GM23338 (cell line): ENCODE data around the gene COPZ2. TPM values are rescaled to one million over a fixed set of nuclear protein-coding genes. Genes with fewer than 3 reads are reported as not detected.
A peak's percentile ranks its signal among the peaks of the same experiment; 100 is the strongest.

ENCODE experiments used
- EZH2 ChIP-seq: fragments of 200-600 bp; sonication (generic); IDR thresholded peaks from one replicate; pipeline ENCODE4 v1.8.0; 2017; ENCODE audit warnings: antibody characterized with exemption, mild to moderate bottlenecking, low read depth; ENCODE audit not compliant: unreplicated experiment
- JUNB ChIP-seq: IDR thresholded peaks from one replicate; pipeline ENCODE4 v1.6.1; 2016; ENCODE audit warnings: antibody characterized with exemption; ENCODE audit not compliant: unreplicated experiment
- NANOG ChIP-seq: IDR thresholded peaks from 2 replicates; pipeline ENCODE4 v1.6.1; 2016; ENCODE audit warnings: antibody characterized with exemption, borderline replicate concordance
- POLR2AphosphoS5 ChIP-seq: IDR thresholded peaks from 2 replicates; pipeline ENCODE4 v1.6.1; 2016; ENCODE audit warnings: antibody characterized with exemption, low read depth
- STAT1 ChIP-seq: IDR thresholded peaks from one replicate; pipeline ENCODE4 v1.6.1; 2016; ENCODE audit warnings: antibody characterized with exemption; ENCODE audit not compliant: unreplicated experiment
- ZNF114 ChIP-seq: fragments of 250-450 bp; sonication (Bioruptor Pico); IDR thresholded peaks from 2 replicates; pipeline ENCODE4 v1.5.0; 2020; ENCODE audit warnings: mild to moderate bottlenecking, moderate library complexity
- polyA plus RNA-seq: library from polyadenylated mRNA; unstranded; fragments of >200 nt; fragmentation: Nextera tagmentation; extraction: Ambion mirVana; gene quantifications from 2 replicates; pipeline ENCODE4 v1.2.1, GENCODE V29; 2016
- total RNA-seq: library from RNA; depleted of rRNA; stranded (reverse); fragments of >200 nt; shearing (Covaris generic); gene quantifications from 2 replicates; pipeline ENCODE4 v1.2.3, GENCODE V29; 2014
- TF ChIP-seq, protein P1 (sequence below): fragments of 250-450 bp; sonication (Bioruptor Pico); IDR thresholded peaks from 2 replicates; pipeline ENCODE4 v1.5.0; 2020; ENCODE audit warnings: mild to moderate bottlenecking, moderate library complexity
- TF ChIP-seq, protein P2 (sequence below), 2 experiments: fragments of 200-600 bp in 1 of 2; sonication (generic) in 1 of 2; conservative IDR thresholded peaks; 2 replicates each; pipeline versions ENCODE4 v1.5.1 to v1.6.1; 2016 to 2017; ENCODE audit warnings: antibody characterized with exemption in 2 of 2, low read depth in 2 of 2, mild to moderate bottlenecking in 2 of 2, moderate library complexity in 1 of 2
- TF ChIP-seq, protein P3 (sequence below): IDR thresholded peaks from 2 replicates; pipeline ENCODE4 v1.6.1; 2016; ENCODE audit warnings: antibody characterized with exemption
- TF ChIP-seq, protein P4 (sequence below): IDR thresholded peaks from one replicate; pipeline ENCODE4 v1.6.1; 2018; ENCODE audit warnings: antibody characterized with exemption; ENCODE audit not compliant: unreplicated experiment

The COPZ2 gene
- total and polyA plus RNA-seq, 2 experiments from 2014 or later = not detected

DNA sequence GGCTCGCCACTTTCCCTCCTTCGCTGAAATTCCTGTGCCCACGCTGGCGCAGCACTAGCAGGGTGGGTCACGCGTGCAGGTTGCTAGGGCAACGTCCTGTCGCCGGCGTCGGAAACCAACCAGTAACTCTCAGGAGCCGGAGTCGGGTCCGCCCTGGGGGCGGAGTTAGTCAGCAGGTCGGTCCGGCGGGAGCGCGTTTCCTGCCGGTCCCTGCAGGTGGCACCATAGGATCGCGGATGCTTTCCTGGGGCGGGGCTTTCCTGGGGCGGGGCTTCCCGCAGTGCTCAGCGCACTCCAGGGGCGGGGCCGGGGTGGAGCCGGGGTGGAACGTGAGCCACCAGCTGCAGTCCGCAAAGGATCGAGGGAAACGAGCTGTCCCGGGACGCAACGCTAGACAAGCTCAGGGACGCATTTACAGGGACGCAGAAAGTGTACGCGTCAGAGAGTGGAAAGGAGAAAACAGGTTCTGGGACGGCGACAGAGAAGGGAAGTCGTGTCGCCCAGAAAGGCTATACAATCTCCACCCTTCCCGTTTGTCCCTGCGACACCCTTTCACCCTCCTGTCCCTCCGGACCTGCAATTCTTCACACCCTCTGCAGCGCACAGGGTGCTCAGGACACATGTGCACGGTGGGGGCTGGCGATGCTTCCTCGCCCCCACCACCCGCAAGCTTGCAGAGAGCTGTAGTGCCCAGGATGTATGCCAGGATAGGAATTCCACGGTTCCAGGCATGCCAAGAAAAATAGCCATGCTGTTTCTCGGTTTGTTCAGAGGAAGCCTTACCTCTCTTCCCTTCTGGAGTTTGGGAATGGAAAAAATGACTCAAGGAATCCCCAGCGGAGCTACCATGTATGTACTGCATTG, 12.3 kb downstream of the COPZ2 start (continued):
- TF ChIP-seq, protein P1, sequence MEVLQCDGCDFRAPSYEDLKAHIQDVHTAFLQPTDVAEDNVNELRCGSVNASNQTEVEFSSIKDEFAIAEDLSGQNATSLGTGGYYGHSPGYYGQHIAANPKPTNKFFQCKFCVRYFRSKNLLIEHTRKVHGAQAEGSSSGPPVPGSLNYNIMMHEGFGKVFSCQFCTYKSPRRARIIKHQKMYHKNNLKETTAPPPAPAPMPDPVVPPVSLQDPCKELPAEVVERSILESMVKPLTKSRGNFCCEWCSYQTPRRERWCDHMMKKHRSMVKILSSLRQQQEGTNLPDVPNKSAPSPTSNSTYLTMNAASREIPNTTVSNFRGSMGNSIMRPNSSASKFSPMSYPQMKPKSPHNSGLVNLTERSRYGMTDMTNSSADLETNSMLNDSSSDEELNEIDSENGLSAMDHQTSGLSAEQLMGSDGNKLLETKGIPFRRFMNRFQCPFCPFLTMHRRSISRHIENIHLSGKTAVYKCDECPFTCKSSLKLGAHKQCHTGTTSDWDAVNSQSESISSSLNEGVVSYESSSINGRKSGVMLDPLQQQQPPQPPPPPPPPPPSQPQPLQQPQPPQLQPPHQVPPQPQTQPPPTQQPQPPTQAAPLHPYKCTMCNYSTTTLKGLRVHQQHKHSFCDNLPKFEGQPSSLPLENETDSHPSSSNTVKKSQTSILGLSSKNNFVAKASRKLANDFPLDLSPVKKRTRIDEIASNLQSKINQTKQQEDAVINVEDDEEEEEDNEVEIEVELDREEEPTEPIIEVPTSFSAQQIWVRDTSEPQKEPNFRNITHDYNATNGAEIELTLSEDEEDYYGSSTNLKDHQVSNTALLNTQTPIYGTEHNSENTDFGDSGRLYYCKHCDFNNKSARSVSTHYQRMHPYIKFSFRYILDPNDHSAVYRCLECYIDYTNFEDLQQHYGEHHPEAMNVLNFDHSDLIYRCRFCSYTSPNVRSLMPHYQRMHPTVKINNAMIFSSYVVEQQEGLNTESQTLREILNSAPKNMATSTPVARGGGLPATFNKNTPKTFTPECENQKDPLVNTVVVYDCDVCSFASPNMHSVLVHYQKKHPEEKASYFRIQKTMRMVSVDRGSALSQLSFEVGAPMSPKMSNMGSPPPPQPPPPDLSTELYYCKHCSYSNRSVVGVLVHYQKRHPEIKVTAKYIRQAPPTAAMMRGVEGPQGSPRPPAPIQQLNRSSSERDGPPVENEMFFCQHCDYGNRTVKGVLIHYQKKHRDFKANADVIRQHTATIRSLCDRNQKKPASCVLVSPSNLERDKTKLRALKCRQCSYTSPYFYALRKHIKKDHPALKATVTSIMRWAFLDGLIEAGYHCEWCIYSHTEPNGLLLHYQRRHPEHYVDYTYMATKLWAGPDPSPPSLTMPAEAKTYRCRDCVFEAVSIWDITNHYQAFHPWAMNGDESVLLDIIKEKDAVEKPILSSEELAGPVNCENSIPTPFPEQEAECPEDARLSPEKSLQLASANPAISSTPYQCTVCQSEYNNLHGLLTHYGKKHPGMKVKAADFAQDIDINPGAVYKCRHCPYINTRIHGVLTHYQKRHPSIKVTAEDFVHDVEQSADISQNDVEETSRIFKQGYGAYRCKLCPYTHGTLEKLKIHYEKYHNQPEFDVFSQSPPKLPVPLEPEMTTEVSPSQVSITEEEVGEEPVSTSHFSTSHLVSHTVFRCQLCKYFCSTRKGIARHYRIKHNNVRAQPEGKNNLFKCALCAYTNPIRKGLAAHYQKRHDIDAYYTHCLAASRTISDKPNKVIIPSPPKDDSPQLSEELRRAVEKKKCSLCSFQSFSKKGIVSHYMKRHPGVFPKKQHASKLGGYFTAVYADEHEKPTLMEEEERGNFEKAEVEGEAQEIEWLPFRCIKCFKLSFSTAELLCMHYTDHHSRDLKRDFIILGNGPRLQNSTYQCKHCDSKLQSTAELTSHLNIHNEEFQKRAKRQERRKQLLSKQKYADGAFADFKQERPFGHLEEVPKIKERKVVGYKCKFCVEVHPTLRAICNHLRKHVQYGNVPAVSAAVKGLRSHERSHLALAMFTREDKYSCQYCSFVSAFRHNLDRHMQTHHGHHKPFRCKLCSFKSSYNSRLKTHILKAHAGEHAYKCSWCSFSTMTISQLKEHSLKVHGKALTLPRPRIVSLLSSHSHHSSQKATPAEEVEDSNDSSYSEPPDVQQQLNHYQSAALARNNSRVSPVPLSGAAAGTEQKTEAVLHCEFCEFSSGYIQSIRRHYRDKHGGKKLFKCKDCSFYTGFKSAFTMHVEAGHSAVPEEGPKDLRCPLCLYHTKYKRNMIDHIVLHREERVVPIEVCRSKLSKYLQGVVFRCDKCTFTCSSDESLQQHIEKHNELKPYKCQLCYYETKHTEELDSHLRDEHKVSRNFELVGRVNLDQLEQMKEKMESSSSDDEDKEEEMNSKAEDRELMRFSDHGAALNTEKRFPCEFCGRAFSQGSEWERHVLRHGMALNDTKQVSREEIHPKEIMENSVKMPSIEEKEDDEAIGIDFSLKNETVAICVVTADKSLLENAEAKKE (CRISPR knock-in tag) = no peak
- TF ChIP-seq EZH2 (no peak), POLR2AphosphoS5 (peak; percentile 48; the same call in 1 of the 2 replicates), STAT1 (no peak), NANOG (no peak), JUNB (no peak), ZNF114 (CRISPR knock-in tag) (no peak)
- TF ChIP-seq, protein P2, sequence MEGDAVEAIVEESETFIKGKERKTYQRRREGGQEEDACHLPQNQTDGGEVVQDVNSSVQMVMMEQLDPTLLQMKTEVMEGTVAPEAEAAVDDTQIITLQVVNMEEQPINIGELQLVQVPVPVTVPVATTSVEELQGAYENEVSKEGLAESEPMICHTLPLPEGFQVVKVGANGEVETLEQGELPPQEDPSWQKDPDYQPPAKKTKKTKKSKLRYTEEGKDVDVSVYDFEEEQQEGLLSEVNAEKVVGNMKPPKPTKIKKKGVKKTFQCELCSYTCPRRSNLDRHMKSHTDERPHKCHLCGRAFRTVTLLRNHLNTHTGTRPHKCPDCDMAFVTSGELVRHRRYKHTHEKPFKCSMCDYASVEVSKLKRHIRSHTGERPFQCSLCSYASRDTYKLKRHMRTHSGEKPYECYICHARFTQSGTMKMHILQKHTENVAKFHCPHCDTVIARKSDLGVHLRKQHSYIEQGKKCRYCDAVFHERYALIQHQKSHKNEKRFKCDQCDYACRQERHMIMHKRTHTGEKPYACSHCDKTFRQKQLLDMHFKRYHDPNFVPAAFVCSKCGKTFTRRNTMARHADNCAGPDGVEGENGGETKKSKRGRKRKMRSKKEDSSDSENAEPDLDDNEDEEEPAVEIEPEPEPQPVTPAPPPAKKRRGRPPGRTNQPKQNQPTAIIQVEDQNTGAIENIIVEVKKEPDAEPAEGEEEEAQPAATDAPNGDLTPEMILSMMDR (conservative IDR thresholded peaks at IDR 0.05; ENCODE audit: low read depth in 2 of 2) = peak; percentile 55 to 95
- TF ChIP-seq, protein P3, sequence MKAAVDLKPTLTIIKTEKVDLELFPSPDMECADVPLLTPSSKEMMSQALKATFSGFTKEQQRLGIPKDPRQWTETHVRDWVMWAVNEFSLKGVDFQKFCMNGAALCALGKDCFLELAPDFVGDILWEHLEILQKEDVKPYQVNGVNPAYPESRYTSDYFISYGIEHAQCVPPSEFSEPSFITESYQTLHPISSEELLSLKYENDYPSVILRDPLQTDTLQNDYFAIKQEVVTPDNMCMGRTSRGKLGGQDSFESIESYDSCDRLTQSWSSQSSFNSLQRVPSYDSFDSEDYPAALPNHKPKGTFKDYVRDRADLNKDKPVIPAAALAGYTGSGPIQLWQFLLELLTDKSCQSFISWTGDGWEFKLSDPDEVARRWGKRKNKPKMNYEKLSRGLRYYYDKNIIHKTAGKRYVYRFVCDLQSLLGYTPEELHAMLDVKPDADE = no peak
- TF ChIP-seq, protein P4, sequence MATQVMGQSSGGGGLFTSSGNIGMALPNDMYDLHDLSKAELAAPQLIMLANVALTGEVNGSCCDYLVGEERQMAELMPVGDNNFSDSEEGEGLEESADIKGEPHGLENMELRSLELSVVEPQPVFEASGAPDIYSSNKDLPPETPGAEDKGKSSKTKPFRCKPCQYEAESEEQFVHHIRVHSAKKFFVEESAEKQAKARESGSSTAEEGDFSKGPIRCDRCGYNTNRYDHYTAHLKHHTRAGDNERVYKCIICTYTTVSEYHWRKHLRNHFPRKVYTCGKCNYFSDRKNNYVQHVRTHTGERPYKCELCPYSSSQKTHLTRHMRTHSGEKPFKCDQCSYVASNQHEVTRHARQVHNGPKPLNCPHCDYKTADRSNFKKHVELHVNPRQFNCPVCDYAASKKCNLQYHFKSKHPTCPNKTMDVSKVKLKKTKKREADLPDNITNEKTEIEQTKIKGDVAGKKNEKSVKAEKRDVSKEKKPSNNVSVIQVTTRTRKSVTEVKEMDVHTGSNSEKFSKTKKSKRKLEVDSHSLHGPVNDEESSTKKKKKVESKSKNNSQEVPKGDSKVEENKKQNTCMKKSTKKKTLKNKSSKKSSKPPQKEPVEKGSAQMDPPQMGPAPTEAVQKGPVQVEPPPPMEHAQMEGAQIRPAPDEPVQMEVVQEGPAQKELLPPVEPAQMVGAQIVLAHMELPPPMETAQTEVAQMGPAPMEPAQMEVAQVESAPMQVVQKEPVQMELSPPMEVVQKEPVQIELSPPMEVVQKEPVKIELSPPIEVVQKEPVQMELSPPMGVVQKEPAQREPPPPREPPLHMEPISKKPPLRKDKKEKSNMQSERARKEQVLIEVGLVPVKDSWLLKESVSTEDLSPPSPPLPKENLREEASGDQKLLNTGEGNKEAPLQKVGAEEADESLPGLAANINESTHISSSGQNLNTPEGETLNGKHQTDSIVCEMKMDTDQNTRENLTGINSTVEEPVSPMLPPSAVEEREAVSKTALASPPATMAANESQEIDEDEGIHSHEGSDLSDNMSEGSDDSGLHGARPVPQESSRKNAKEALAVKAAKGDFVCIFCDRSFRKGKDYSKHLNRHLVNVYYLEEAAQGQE = no peak
